GM23338 (cell line): ENCODE measurements around the gene CELSR3.

Source experiments
- CREB1 ChIP-seq: fragments of 250-450 bp; sonication (Bioruptor Pico); IDR thresholded peaks from 2 replicates; pipeline ENCODE4 v1.5.0; 2020; ENCODE audit warnings: low read depth, mild to moderate bottlenecking, moderate library complexity
- EZH2 ChIP-seq: fragments of 200-600 bp; sonication (generic); IDR thresholded peaks from one replicate; pipeline ENCODE4 v1.8.0; 2017; ENCODE audit warnings: antibody characterized with exemption, mild to moderate bottlenecking, low read depth; ENCODE audit not compliant: unreplicated experiment
- JUNB ChIP-seq: IDR thresholded peaks from one replicate; pipeline ENCODE4 v1.6.1; 2016; ENCODE audit warnings: antibody characterized with exemption; ENCODE audit not compliant: unreplicated experiment
- NANOG ChIP-seq: IDR thresholded peaks from 2 replicates; pipeline ENCODE4 v1.6.1; 2016; ENCODE audit warnings: antibody characterized with exemption, borderline replicate concordance
- POLR2AphosphoS5 ChIP-seq: IDR thresholded peaks from 2 replicates; pipeline ENCODE4 v1.6.1; 2016; ENCODE audit warnings: antibody characterized with exemption, low read depth
- STAT1 ChIP-seq: IDR thresholded peaks from one replicate; pipeline ENCODE4 v1.6.1; 2016; ENCODE audit warnings: antibody characterized with exemption; ENCODE audit not compliant: unreplicated experiment
- TF ChIP-seq, protein P1 (sequence below), 2 experiments: fragments of 200-600 bp in 1 of 2; sonication (generic) in 1 of 2; conservative IDR thresholded peaks; 2 replicates each; pipeline versions ENCODE4 v1.5.1 to v1.6.1; 2016 to 2017; ENCODE audit warnings: antibody characterized with exemption in 2 of 2, low read depth in 2 of 2, mild to moderate bottlenecking in 2 of 2, moderate library complexity in 1 of 2
- TF ChIP-seq, protein P2 (sequence below): IDR thresholded peaks from one replicate; pipeline ENCODE4 v1.6.1; 2018; ENCODE audit warnings: antibody characterized with exemption; ENCODE audit not compliant: unreplicated experiment
- TF ChIP-seq, protein P3 (sequence below): IDR thresholded peaks from 2 replicates; pipeline ENCODE4 v1.6.1; 2016; ENCODE audit warnings: antibody characterized with exemption
- TF ChIP-seq, protein P4 (sequence below): fragments of 250-450 bp; sonication (Bioruptor Pico); IDR thresholded peaks from 2 replicates; pipeline ENCODE4 v1.5.0; 2020; ENCODE audit warnings: mild to moderate bottlenecking, moderate library complexity

DNA sequence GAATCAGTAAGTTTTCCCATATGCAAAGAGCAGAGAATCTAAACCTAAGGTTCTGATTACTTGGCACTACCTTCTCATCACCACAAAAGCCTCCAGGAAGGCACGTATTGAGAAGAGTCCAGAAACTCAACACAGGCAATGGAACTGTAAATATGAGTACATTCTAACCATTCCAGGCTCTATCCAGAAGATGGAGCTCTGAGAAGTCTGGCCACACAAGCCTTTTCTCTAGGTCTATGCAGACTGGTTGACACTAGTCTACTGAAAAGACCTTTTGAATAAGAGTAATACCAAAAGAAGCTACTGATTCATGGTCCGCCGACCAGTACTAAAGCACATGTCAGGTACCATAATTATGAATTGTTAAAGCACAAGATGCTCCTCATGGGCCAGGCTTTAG is 35.3 kb upstream of the CELSR3 start:
- TF ChIP-seq, protein P1, sequence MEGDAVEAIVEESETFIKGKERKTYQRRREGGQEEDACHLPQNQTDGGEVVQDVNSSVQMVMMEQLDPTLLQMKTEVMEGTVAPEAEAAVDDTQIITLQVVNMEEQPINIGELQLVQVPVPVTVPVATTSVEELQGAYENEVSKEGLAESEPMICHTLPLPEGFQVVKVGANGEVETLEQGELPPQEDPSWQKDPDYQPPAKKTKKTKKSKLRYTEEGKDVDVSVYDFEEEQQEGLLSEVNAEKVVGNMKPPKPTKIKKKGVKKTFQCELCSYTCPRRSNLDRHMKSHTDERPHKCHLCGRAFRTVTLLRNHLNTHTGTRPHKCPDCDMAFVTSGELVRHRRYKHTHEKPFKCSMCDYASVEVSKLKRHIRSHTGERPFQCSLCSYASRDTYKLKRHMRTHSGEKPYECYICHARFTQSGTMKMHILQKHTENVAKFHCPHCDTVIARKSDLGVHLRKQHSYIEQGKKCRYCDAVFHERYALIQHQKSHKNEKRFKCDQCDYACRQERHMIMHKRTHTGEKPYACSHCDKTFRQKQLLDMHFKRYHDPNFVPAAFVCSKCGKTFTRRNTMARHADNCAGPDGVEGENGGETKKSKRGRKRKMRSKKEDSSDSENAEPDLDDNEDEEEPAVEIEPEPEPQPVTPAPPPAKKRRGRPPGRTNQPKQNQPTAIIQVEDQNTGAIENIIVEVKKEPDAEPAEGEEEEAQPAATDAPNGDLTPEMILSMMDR (conservative IDR thresholded peaks at IDR 0.05; ENCODE audit: low read depth in 2 of 2): peak in 1 of 2 experiments; percentile 19; a peak in 2 of 4 replicates
- TF ChIP-seq EZH2: no peak
- TF ChIP-seq, protein P2, sequence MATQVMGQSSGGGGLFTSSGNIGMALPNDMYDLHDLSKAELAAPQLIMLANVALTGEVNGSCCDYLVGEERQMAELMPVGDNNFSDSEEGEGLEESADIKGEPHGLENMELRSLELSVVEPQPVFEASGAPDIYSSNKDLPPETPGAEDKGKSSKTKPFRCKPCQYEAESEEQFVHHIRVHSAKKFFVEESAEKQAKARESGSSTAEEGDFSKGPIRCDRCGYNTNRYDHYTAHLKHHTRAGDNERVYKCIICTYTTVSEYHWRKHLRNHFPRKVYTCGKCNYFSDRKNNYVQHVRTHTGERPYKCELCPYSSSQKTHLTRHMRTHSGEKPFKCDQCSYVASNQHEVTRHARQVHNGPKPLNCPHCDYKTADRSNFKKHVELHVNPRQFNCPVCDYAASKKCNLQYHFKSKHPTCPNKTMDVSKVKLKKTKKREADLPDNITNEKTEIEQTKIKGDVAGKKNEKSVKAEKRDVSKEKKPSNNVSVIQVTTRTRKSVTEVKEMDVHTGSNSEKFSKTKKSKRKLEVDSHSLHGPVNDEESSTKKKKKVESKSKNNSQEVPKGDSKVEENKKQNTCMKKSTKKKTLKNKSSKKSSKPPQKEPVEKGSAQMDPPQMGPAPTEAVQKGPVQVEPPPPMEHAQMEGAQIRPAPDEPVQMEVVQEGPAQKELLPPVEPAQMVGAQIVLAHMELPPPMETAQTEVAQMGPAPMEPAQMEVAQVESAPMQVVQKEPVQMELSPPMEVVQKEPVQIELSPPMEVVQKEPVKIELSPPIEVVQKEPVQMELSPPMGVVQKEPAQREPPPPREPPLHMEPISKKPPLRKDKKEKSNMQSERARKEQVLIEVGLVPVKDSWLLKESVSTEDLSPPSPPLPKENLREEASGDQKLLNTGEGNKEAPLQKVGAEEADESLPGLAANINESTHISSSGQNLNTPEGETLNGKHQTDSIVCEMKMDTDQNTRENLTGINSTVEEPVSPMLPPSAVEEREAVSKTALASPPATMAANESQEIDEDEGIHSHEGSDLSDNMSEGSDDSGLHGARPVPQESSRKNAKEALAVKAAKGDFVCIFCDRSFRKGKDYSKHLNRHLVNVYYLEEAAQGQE: no peak
- TF ChIP-seq POLR2AphosphoS5: no peak
- TF ChIP-seq, protein P3, sequence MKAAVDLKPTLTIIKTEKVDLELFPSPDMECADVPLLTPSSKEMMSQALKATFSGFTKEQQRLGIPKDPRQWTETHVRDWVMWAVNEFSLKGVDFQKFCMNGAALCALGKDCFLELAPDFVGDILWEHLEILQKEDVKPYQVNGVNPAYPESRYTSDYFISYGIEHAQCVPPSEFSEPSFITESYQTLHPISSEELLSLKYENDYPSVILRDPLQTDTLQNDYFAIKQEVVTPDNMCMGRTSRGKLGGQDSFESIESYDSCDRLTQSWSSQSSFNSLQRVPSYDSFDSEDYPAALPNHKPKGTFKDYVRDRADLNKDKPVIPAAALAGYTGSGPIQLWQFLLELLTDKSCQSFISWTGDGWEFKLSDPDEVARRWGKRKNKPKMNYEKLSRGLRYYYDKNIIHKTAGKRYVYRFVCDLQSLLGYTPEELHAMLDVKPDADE: no peak
- no peak for TF ChIP-seq JUNB
- TF ChIP-seq STAT1: no peak
- no peak for TF ChIP-seq NANOG
- TF ChIP-seq CREB1 (CRISPR knock-in tag): no peak
- TF ChIP-seq, protein P4, sequence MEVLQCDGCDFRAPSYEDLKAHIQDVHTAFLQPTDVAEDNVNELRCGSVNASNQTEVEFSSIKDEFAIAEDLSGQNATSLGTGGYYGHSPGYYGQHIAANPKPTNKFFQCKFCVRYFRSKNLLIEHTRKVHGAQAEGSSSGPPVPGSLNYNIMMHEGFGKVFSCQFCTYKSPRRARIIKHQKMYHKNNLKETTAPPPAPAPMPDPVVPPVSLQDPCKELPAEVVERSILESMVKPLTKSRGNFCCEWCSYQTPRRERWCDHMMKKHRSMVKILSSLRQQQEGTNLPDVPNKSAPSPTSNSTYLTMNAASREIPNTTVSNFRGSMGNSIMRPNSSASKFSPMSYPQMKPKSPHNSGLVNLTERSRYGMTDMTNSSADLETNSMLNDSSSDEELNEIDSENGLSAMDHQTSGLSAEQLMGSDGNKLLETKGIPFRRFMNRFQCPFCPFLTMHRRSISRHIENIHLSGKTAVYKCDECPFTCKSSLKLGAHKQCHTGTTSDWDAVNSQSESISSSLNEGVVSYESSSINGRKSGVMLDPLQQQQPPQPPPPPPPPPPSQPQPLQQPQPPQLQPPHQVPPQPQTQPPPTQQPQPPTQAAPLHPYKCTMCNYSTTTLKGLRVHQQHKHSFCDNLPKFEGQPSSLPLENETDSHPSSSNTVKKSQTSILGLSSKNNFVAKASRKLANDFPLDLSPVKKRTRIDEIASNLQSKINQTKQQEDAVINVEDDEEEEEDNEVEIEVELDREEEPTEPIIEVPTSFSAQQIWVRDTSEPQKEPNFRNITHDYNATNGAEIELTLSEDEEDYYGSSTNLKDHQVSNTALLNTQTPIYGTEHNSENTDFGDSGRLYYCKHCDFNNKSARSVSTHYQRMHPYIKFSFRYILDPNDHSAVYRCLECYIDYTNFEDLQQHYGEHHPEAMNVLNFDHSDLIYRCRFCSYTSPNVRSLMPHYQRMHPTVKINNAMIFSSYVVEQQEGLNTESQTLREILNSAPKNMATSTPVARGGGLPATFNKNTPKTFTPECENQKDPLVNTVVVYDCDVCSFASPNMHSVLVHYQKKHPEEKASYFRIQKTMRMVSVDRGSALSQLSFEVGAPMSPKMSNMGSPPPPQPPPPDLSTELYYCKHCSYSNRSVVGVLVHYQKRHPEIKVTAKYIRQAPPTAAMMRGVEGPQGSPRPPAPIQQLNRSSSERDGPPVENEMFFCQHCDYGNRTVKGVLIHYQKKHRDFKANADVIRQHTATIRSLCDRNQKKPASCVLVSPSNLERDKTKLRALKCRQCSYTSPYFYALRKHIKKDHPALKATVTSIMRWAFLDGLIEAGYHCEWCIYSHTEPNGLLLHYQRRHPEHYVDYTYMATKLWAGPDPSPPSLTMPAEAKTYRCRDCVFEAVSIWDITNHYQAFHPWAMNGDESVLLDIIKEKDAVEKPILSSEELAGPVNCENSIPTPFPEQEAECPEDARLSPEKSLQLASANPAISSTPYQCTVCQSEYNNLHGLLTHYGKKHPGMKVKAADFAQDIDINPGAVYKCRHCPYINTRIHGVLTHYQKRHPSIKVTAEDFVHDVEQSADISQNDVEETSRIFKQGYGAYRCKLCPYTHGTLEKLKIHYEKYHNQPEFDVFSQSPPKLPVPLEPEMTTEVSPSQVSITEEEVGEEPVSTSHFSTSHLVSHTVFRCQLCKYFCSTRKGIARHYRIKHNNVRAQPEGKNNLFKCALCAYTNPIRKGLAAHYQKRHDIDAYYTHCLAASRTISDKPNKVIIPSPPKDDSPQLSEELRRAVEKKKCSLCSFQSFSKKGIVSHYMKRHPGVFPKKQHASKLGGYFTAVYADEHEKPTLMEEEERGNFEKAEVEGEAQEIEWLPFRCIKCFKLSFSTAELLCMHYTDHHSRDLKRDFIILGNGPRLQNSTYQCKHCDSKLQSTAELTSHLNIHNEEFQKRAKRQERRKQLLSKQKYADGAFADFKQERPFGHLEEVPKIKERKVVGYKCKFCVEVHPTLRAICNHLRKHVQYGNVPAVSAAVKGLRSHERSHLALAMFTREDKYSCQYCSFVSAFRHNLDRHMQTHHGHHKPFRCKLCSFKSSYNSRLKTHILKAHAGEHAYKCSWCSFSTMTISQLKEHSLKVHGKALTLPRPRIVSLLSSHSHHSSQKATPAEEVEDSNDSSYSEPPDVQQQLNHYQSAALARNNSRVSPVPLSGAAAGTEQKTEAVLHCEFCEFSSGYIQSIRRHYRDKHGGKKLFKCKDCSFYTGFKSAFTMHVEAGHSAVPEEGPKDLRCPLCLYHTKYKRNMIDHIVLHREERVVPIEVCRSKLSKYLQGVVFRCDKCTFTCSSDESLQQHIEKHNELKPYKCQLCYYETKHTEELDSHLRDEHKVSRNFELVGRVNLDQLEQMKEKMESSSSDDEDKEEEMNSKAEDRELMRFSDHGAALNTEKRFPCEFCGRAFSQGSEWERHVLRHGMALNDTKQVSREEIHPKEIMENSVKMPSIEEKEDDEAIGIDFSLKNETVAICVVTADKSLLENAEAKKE (CRISPR knock-in tag): no peak
